Mononuclear cell (primary cell): Measurements from ENCODE around the gene NEURL1. TPM values are rescaled to one million over a fixed set of nuclear protein-coding genes. Genes with fewer than 3 reads are reported as not detected.

Experiments
- H3K27me3 ChIP-seq: 2 replicates; pipeline ENCODE4 v1.6.0; 2011; ENCODE audit warnings: low read length, control low read depth; ENCODE audit not compliant: insufficient read depth
- H3K4me1 ChIP-seq: 2 replicates; pipeline ENCODE4 v1.5.1; 2011; ENCODE audit warnings: mild to moderate bottlenecking, low read length, control low read depth; ENCODE audit not compliant: insufficient read depth
- H3K4me3 ChIP-seq: 2 replicates; pipeline ENCODE4 v1.5.1; 2011; ENCODE audit warnings: mild to moderate bottlenecking, low read length, moderate library complexity
- H3K9me3 ChIP-seq: 2 replicates; pipeline ENCODE4 v1.5.1; 2011; ENCODE audit warnings: low read depth, mild to moderate bottlenecking, control low read depth, low read length
- total RNA-seq: library from RNA; depleted of rRNA; stranded (reverse); fragments of >200 nt; gene quantifications from one replicate; pipeline ENCODE4 v1.2.3, GENCODE V29; 2012

Gene NEURL1
- total RNA-seq, 1 donor, result 4.8 TPM

- Histone ChIP-seq H3K9me3 (no peaks in the 10 kb centered on the region), H3K4me1 (peaks cover 17% of the 10 kb centered on the region), H3K4me3 (no peak overlapping the region), H3K27me3 (no peaks in the 10 kb centered on the region)
Observed at GRCh38 chr10:103580011-103580410, 86.5 kb downstream of the NEURL1 start.

- Histone ChIP-seq H3K4me1 (peaks cover 19% of the 10 kb centered on the region), H3K9me3 (no peaks in the 10 kb centered on the region), H3K4me3 (no peak overlapping the region), H3K27me3 (no peaks in the 10 kb centered on the region)
Observed at GRCh38 chr10:103580430-103580829, 86.9 kb downstream of the NEURL1 start.

- Histone ChIP-seq H3K4me3 (no peak overlapping the region), H3K27me3 (no peaks in the 10 kb centered on the region), H3K9me3 (no peaks in the 10 kb centered on the region), H3K4me1 (peaks cover 19% of the 10 kb centered on the region)
Observed at GRCh38 chr10:103581499-103581898, 88.0 kb downstream of the NEURL1 start.

GRCh38 chr10:103582331-103583123 is 89.0 kb downstream of the NEURL1 start:
- H3K4me3 ChIP-seq, result no peak overlapping the region
- H3K4me1 ChIP-seq, result peaks cover 19% of the 10 kb centered on the region
- no peaks in the 10 kb centered on the region for H3K27me3 ChIP-seq
- H3K9me3 ChIP-seq, result no peaks in the 10 kb centered on the region

- Histone ChIP-seq H3K4me3 (peak overlapping the region; percentile 61), H3K4me1 (peaks cover 19% of the 10 kb centered on the region), H3K9me3 (no peaks in the 10 kb centered on the region), H3K27me3 (no peaks in the 10 kb centered on the region)
Observed at GRCh38 chr10:103583871-103584215, 90.3 kb downstream of the NEURL1 start.

GRCh38 chr10:103584216-103585010 is 90.9 kb downstream of the NEURL1 start:
- H3K27me3 ChIP-seq, result no peaks in the 10 kb centered on the region
- peak overlapping the region; percentile 61 for H3K4me3 ChIP-seq
- peaks cover 19% of the 10 kb centered on the region for H3K4me1 ChIP-seq
- H3K9me3 ChIP-seq, result no peaks in the 10 kb centered on the region

GRCh38 chr10:103585011-103585405 is 91.5 kb downstream of the NEURL1 start:
- Histone ChIP-seq H3K9me3 (no peaks in the 10 kb centered on the region), H3K27me3 (no peaks in the 10 kb centered on the region), H3K4me1 (peaks cover 19% of the 10 kb centered on the region), H3K4me3 (peak overlapping the region; percentile 61)

DNA sequence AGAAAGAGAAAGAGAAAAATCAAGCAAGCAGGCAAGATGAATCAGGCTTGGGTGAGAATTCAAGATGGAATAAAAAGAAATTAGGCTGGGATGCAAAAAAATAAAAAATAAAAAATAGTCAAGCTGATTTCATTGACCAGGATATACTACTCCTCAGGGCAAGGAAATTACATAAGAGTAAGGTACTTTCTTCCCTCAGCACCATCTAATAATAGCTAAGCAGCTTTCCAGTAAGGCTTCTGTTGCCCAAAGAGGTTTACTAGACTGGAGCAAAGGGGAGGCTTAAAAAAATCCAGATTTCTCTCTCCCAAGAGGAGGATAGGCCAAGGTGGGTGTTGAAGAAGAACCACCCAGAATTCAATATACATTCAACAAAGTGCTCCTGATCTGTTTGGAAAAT is 93.6 kb downstream of the NEURL1 start:
- H3K27me3 ChIP-seq, result no peaks in the 10 kb centered on the region
- H3K4me3 ChIP-seq, result no peak overlapping the region
- peaks cover 19% of the 10 kb centered on the region for H3K4me1 ChIP-seq
- no peaks in the 10 kb centered on the region for H3K9me3 ChIP-seq

- Histone ChIP-seq H3K4me3 (no peak overlapping the region), H3K27me3 (no peaks in the 10 kb centered on the region), H3K4me1 (peaks cover 10% of the 10 kb centered on the region), H3K9me3 (no peaks in the 10 kb centered on the region)
Observed at GRCh38 chr10:103589074-103589630, 95.6 kb downstream of the NEURL1 start.

DNA sequence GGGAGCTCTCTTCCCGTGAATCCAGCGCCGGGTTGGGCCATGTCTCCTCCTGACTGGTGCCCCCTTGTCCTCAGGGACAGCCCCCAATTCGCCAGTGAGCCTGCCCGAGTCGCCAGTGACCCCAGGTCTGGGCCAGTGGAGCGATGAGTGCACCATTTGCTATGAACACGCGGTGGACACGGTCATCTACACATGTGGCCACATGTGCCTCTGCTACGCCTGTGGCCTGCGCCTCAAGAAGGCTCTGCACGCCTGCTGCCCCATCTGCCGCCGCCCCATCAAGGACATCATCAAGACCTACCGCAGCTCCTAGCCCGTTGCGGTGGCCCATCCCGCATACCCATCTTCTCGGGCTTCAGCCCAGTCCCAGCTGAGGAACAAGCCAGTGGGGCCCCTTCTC is 96.6 kb downstream of the NEURL1 start:
- no peaks in the 10 kb centered on the region for H3K27me3 ChIP-seq
- no peaks in the 10 kb centered on the region for H3K9me3 ChIP-seq
- H3K4me1 ChIP-seq, result peaks cover 2% of the 10 kb centered on the region
- no peak overlapping the region for H3K4me3 ChIP-seq

- Histone ChIP-seq H3K4me3 (no peak overlapping the region), H3K27me3 (no peaks in the 10 kb centered on the region), H3K4me1 (no peaks in the 10 kb centered on the region), H3K9me3 (no peaks in the 10 kb centered on the region)
Observed at GRCh38 chr10:103590744-103591291, 97.3 kb downstream of the NEURL1 start.

GRCh38 chr10:103592186-103593021 is 98.9 kb downstream of the NEURL1 start:
- Histone ChIP-seq H3K27me3 (no peaks in the 10 kb centered on the region), H3K4me3 (no peak overlapping the region), H3K9me3 (no peaks in the 10 kb centered on the region), H3K4me1 (no peaks in the 10 kb centered on the region)

DNA sequence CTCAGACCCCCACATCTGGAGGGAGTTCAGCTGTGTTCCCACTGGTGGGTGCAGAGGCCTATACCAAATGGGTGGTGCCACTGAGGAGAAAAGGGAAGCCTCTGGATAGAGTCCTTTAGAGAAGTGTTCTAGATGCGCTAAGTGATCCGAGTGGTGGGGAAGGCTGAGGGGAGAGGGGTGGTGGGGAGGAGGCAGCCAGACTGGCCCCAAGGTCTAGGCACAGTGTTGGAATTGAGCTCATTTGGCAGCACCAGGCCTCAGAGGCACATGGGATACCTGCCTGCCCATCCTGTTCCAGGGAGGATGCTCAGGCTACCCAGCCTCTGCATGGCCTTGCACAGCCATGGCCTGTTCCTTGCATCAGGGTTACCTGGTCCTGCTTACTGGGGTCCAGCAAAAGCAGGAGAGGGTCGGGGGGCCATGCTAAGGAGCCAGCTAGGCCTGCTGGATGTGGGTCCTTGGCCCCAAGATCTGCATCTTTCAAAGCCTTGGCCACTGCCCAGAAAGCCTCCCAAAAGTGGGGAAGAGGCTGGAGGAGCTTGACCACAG is 99.6 kb downstream of the NEURL1 start:
- Histone ChIP-seq H3K4me3 (no peak overlapping the region), H3K9me3 (no peaks in the 10 kb centered on the region), H3K4me1 (no peaks in the 10 kb centered on the region), H3K27me3 (no peaks in the 10 kb centered on the region)

GRCh38 chr10:103595933-103596726 is 102.6 kb downstream of the NEURL1 start:
- Histone ChIP-seq H3K27me3 (no peaks in the 10 kb centered on the region), H3K4me3 (no peak overlapping the region), H3K4me1 (no peaks in the 10 kb centered on the region), H3K9me3 (no peaks in the 10 kb centered on the region)
